Tibial artery (tissue), 4 donors: ENCODE data around the gene FHIP2A.

Experiments used
- DNase-seq, 2 donors: peaks; one replicate each; pipeline ENCODE4 v3.0.0-alpha.2; 2019
- H3K27ac ChIP-seq, 2 donors: fragments of 200-600 bp; sonication (generic) in 1 of 2; 1 replicate in 1 of 2; 2 replicates in 1 of 2; pipeline ENCODE4 v1.5.1; 2018 to 2019; ENCODE audit warnings: mild to moderate bottlenecking in 1 of 2
- H3K27me3 ChIP-seq, 2 donors: fragments of 200-600 bp; sonication (generic) in 1 of 2; one replicate each; pipeline versions ENCODE4 v1.5.1 to v1.6.0; 2016 to 2019
- H3K36me3 ChIP-seq, 3 donors: fragments of 200-600 bp; sonication (generic) in 2 of 3; one replicate each; pipeline ENCODE4 v1.5.1; 2016 to 2019; ENCODE audit warnings: mild to moderate bottlenecking in 2 of 3
- H3K4me1 ChIP-seq, 4 donors: fragments of 200-600 bp; sonication (generic) in 2 of 4; 1 replicate in 3 of 4; 2 replicates in 1 of 4; pipeline ENCODE4 v1.5.1; 2016 to 2019
- H3K4me3 ChIP-seq, 2 donors: fragments of 200-600 bp; sonication (generic) in 1 of 2; 1 replicate in 1 of 2; 2 replicates in 1 of 2; pipeline ENCODE4 v1.5.1; 2018 to 2019; ENCODE audit warnings: mild to moderate bottlenecking in 2 of 2
- H3K9me3 ChIP-seq, 3 donors: fragments of 200-600 bp; sonication (generic) in 1 of 3; one replicate each; pipeline ENCODE4 v1.5.1; 2016 to 2019
- CTCF ChIP-seq, 2 experiments: fragments of 200-600 bp in 1 of 2; fragments of 450-650 bp in 1 of 2; IDR thresholded peaks; one replicate each; pipeline ENCODE4 v1.5.1; 2017 to 2019; ENCODE audit warnings: antibody characterized with exemption in 2 of 2, mild to moderate bottlenecking in 1 of 2, moderate library complexity in 1 of 2
- intact Hi-C: fragments of 100-400 bp; cut with DNase I; formaldehyde crosslinking; loops from one replicate; pipeline ENCODE4 v1.15.0; 2023; ENCODE audit warnings: low total_unique reads

FHIP2A gene

GRCh38 chr10:114824391-114824790 is 2.8 kb downstream of the FHIP2A start:
- Histone ChIP-seq H3K27me3 (no peaks in the 10 kb centered on the region), H3K36me3 (no peaks in the 10 kb centered on the region), H3K27ac (peak overlapping the region; percentile 97 to 98), H3K9me3 (no peaks in the 10 kb centered on the region), H3K4me1 (peaks cover 0 to 39% (median 25%) of the 10 kb centered on the region in 4 donors), H3K4me3 (peak overlapping the region in 1 of 2 donors; percentile 83)
- no peak for DNase-seq
- no peak for TF ChIP-seq CTCF (IDR thresholded peaks at IDR 0.05)
- intact Hi-C loops, result loop anchor here (10.0 kb wide), 1 partner anchor 110 kb away; the partner anchor contains the start of gene TRUB1

GRCh38 chr10:114825513-114826253 is 4.1 kb downstream of the FHIP2A start:
- TF ChIP-seq CTCF (IDR thresholded peaks at IDR 0.05), result no peak
- peak overlapping the region; percentile 97 to 98 for H3K27ac ChIP-seq
- intact Hi-C loops, result loop anchor here (10.0 kb wide), 1 partner anchor 109 kb away; the partner anchor contains the start of gene TRUB1
- H3K9me3 ChIP-seq, result no peaks in the 10 kb centered on the region
- DNase-seq, result no peak
- H3K36me3 ChIP-seq, result no peaks in the 10 kb centered on the region
- H3K4me3 ChIP-seq, result no peak overlapping the region
- no peaks in the 10 kb centered on the region for H3K27me3 ChIP-seq
- H3K4me1 ChIP-seq, result peaks cover 0 to 50% (median 29%) of the 10 kb centered on the region in 4 donors

GRCh38 chr10:114829160-114829909 is 7.8 kb downstream of the FHIP2A start:
- TF ChIP-seq CTCF (IDR thresholded peaks at IDR 0.05), result no peak
- H3K27ac ChIP-seq, result no peak overlapping the region
- peaks cover under 1 to 18% (median 17%) of the 10 kb centered on the region in 3 donors for H3K36me3 ChIP-seq
- no peak overlapping the region for H3K4me3 ChIP-seq
- no peaks in the 10 kb centered on the region for H3K27me3 ChIP-seq
- no peaks in the 10 kb centered on the region for H3K9me3 ChIP-seq
- intact Hi-C loops, result loop anchor here (10.0 kb wide), 1 partner anchor 105 kb away; the partner anchor contains the start of gene TRUB1
- DNase-seq, result no peak
- H3K4me1 ChIP-seq, result peaks cover 0 to 51% (median 23%) of the 10 kb centered on the region in 4 donors

- Histone ChIP-seq H3K36me3 (peaks cover 20 to 37% (median 30%) of the 10 kb centered on the region in 3 donors), H3K27me3 (no peaks in the 10 kb centered on the region), H3K27ac (no peak overlapping the region), H3K4me1 (peaks cover 0 to 31% (median 11%) of the 10 kb centered on the region in 4 donors), H3K4me3 (no peak overlapping the region), H3K9me3 (no peaks in the 10 kb centered on the region)
- no peak for TF ChIP-seq CTCF (IDR thresholded peaks at IDR 0.05)
- intact Hi-C loops, result no loop called here
- DNase-seq, result no peak
These were observed 9.7 kb downstream of the FHIP2A start for GRCh38 chr10:114831186-114831867.

- H3K9me3 ChIP-seq, result no peaks in the 10 kb centered on the region
- no peak for DNase-seq
- peaks cover 0 to 1% (median 0%) of the 10 kb centered on the region in 4 donors for H3K4me1 ChIP-seq
- no peak overlapping the region for H3K4me3 ChIP-seq
- H3K36me3 ChIP-seq, result peaks cover 66 to 91% (median 78%) of the 10 kb centered on the region in 3 donors
- H3K27ac ChIP-seq, result no peak overlapping the region
- intact Hi-C loops, result no loop called here
- no peak for TF ChIP-seq CTCF (IDR thresholded peaks at IDR 0.05)
- H3K27me3 ChIP-seq, result no peaks in the 10 kb centered on the region
These were observed 16.1 kb downstream of the FHIP2A start for GRCh38 chr10:114837690-114838089.
